OCI-LY7 (cell line): ENCODE results near the gene SLC52A1. TPM values are rescaled to one million over a fixed set of nuclear protein-coding genes. Genes with fewer than 3 reads are reported as not detected.

Experiments
- BruUV-seq: library from RNA; stranded (reverse); fragments of 400-500 nt; replicated peaks from 2 replicates; lab custom pipeline; 2021; lab: Mats Ljungman, UMichigan
- CTCF ChIA-PET: fragments of 300-600 bp; sonication (Branson Sonifier 250); formaldehyde crosslinking; loops from one replicate; lab custom pipeline; 2022; ENCODE audit warnings: antibody characterized with exemption; ENCODE audit not compliant: unreplicated experiment; lab: Charles Lee
- POLR2A ChIA-PET: fragments of 300-600 bp; sonication (Branson Sonifier 250); formaldehyde crosslinking; loops from one replicate; lab custom pipeline; 2022; ENCODE audit warnings: antibody characterized with exemption; lab: Charles Lee
- DNase-seq: peaks from one replicate; pipeline ENCODE4 v3.0.0-alpha.2; 2015; ENCODE audit warnings: low spot score
- H2AFZ ChIP-seq: fragments of 200-600 bp; sonication (generic), shearing (Covaris generic); 2 replicates; pipeline ENCODE4 v1.6.1; 2014; ENCODE audit warnings: mild to moderate bottlenecking, antibody characterized with exemption, low read length, moderate library complexity
- H3K27ac ChIP-seq: fragments of 200-600 bp; sonication (generic); 2 replicates; pipeline ENCODE4 v1.5.1; 2014; ENCODE audit warnings: mixed run types, low read depth, mild to moderate bottlenecking, moderate library complexity, low read length, inconsistent platforms; ENCODE audit not compliant: poor library complexity, severe bottlenecking
- H3K36me3 ChIP-seq: fragments of 200-600 bp; sonication (generic); 2 replicates; pipeline ENCODE4 v1.6.1; 2014; ENCODE audit warnings: mild to moderate bottlenecking, antibody characterized with exemption, low read length, moderate library complexity, mixed read lengths; ENCODE audit not compliant: insufficient read depth
- H3K4me1 ChIP-seq: fragments of 200-600 bp; sonication (generic); 2 replicates; pipeline ENCODE4 v1.5.1; 2014; ENCODE audit warnings: mild to moderate bottlenecking, low read length; ENCODE audit not compliant: insufficient read depth, poor library complexity, severe bottlenecking
- H3K4me2 ChIP-seq: fragments of 200-600 bp; sonication (generic); 2 replicates; pipeline ENCODE4 v1.6.1; 2014; ENCODE audit warnings: mild to moderate bottlenecking, low read length
- H3K4me3 ChIP-seq: fragments of 200-600 bp; sonication (generic); 2 replicates; pipeline ENCODE4 v1.5.1; 2014; ENCODE audit warnings: mild to moderate bottlenecking, low read depth, low read length; ENCODE audit not compliant: poor library complexity, severe bottlenecking
- H3K79me2 ChIP-seq: fragments of 200-600 bp; sonication (generic); 2 replicates; pipeline ENCODE4 v1.6.1; 2016; ENCODE audit warnings: low read depth, mild to moderate bottlenecking, low read length, moderate library complexity, mixed read lengths; ENCODE audit not compliant: insufficient read depth
- H3K9me2 ChIP-seq: fragments of 200-600 bp; sonication (generic); 2 replicates; pipeline ENCODE4 v1.6.1; 2016; ENCODE audit warnings: mild to moderate bottlenecking, low read length, mixed read lengths; ENCODE audit not compliant: insufficient read depth
- H3K9me3 ChIP-seq: fragments of 200-600 bp; sonication (generic); 2 replicates; pipeline ENCODE4 v1.6.1; 2014; ENCODE audit warnings: mild to moderate bottlenecking, mixed run types, low read length, mixed read lengths
- H4K20me1 ChIP-seq: fragments of 200-600 bp; sonication (generic); 2 replicates; pipeline ENCODE4 v1.6.1; 2014; ENCODE audit warnings: mild to moderate bottlenecking, antibody characterized with exemption, low read length, moderate library complexity, mixed read lengths; ENCODE audit not compliant: insufficient read depth
- EZH2phosphoT487 ChIP-seq: fragments of 200-600 bp; sonication (generic); IDR thresholded peaks from 2 replicates; pipeline ENCODE4 v1.6.1; 2018; ENCODE audit warnings: low read depth, borderline replicate concordance, mild to moderate bottlenecking, mixed run types, antibody characterized with exemption, low read length, moderate library complexity, mixed read lengths
- intact Hi-C: fragments of 100-400 bp; cut with micrococcal nuclease; formaldehyde crosslinking; loops from one replicate; pipeline ENCODE4 v1.10.0; 2022; ENCODE audit not compliant: unreplicated experiment
- total RNA-seq, 2 experiments: library from RNA; depleted of rRNA in 1 of 2; stranded (reverse); fragments of >200 nt in 1 of 2; shearing (Covaris generic) in 1 of 2; gene quantifications; 2 replicates each; pipeline ENCODE4 v1.2.3, GENCODE V29; 2014 to 2022
- TF ChIP-seq, protein P1 (sequence below): fragments of 200-600 bp; sonication (generic); conservative IDR thresholded peaks from 2 replicates; pipeline ENCODE4 v1.5.1; 2014; ENCODE audit warnings: mild to moderate bottlenecking, antibody characterized with exemption, low read length, moderate library complexity, mixed read lengths

Gene SLC52A1
- total RNA-seq, 2 experiments from 2014 or later = not detected

DNA sequence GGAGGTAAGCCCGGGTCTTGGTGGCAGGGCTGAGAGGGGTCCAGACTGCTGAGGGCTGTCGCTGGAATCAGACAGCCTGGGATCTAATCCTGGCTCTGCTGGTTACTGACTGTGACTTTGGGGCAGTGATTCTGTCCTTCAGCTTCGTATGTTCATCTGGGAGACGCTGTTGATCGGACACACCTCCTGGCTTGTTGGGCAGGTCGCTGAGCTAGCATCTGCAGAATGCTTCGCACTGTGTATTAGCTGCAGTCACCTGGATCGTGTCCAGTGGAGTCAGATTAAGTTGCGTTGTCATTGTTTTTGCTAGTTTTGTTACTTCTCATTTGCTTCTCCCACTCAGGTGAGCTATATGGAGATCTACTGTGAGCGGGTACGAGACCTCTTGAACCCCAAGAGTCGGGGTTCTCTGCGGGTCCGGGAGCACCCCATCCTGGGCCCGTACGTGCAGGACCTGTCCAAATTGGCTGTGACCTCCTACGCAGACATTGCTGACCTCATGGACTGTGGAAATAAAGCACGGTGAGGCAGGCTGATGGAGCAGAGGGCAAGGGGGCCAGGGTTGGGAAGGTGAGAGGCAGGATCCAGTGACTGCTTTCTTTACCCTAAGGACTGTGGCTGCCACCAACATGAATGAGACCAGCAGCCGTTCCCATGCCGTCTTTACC is 33.0 kb downstream of the SLC52A1 start:
- H3K9me3 ChIP-seq = no peaks in the 10 kb centered on the region
- no peaks in the 10 kb centered on the region for H4K20me1 ChIP-seq
- no peak overlapping the region for H2AFZ ChIP-seq
- no peak for TF ChIP-seq EZH2phosphoT487
- TF ChIP-seq, protein P1, sequence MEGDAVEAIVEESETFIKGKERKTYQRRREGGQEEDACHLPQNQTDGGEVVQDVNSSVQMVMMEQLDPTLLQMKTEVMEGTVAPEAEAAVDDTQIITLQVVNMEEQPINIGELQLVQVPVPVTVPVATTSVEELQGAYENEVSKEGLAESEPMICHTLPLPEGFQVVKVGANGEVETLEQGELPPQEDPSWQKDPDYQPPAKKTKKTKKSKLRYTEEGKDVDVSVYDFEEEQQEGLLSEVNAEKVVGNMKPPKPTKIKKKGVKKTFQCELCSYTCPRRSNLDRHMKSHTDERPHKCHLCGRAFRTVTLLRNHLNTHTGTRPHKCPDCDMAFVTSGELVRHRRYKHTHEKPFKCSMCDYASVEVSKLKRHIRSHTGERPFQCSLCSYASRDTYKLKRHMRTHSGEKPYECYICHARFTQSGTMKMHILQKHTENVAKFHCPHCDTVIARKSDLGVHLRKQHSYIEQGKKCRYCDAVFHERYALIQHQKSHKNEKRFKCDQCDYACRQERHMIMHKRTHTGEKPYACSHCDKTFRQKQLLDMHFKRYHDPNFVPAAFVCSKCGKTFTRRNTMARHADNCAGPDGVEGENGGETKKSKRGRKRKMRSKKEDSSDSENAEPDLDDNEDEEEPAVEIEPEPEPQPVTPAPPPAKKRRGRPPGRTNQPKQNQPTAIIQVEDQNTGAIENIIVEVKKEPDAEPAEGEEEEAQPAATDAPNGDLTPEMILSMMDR = no peak
- intact Hi-C loops = no loop called here
- peaks cover 48% of the 10 kb centered on the region for H3K36me3 ChIP-seq
- H3K4me3 ChIP-seq = no peak overlapping the region
- peaks cover 6% of the 10 kb centered on the region; the same call in 1 of the 2 replicates for H3K79me2 ChIP-seq
- no peaks in the 10 kb centered on the region for H3K9me2 ChIP-seq
- no peak overlapping the region for H3K4me2 ChIP-seq
- DNase-seq = no peak
- ChIA-PET POLR2A (no interaction called here), CTCF (no interaction called here)
- peaks cover 13% of the 10 kb centered on the region for H3K4me1 ChIP-seq
- no peak overlapping the region for H3K27ac ChIP-seq
- no TSS peak for BruUV-seq

DNA sequence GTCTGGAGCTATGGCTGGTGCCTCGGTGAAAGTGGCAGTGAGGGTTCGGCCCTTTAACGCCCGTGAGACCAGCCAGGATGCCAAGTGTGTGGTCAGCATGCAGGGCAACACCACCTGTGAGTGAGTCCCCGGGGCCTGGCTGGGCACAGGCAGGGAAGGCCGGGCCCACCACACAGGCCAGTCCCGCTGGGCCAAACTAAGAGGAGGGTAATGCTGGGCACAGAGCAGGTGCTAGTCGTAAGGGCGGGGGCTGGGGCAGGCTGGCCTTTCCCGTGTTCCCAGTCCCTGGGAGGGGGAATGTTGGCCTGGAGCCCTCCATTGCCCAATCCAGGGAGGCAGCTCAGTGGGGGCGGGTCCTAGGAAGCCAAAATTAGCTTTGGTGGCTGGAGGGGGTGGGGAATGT is 35.0 kb downstream of the SLC52A1 start:
- H3K36me3 ChIP-seq = peaks cover 39% of the 10 kb centered on the region
- H3K27ac ChIP-seq = no peak overlapping the region
- H3K4me1 ChIP-seq = peaks cover 20% of the 10 kb centered on the region
- H3K4me2 ChIP-seq = peak overlapping the region; percentile 98; the same call in 1 of the 2 replicates
- CTCF ChIA-PET = interaction anchor here (0.6 kb wide), 1 partner anchor 528 kb away, joined by 3 read pairs; no protein-coding TSS in a partner anchor
- H3K9me3 ChIP-seq = no peaks in the 10 kb centered on the region
- no peaks in the 10 kb centered on the region for H3K9me2 ChIP-seq
- no peak for DNase-seq
- no peak overlapping the region for H3K4me3 ChIP-seq
- intact Hi-C loops = no loop called here
- peaks cover 6% of the 10 kb centered on the region; the same call in 1 of the 2 replicates for H3K79me2 ChIP-seq
- H2AFZ ChIP-seq = no peak overlapping the region
- TF ChIP-seq EZH2phosphoT487 = no peak
- TF ChIP-seq, protein P1 = no peak
- H4K20me1 ChIP-seq = no peaks in the 10 kb centered on the region
- BruUV-seq = no TSS peak
- POLR2A ChIA-PET = interaction anchor here (0.6 kb wide), 1 partner anchor 25 kb away, joined by 3 read pairs; no protein-coding TSS in a partner anchor
